K562 (cell line): ENCODE results near the gene UNC119. TPM values are rescaled to one million over a fixed set of nuclear protein-coding genes. Genes with fewer than 3 reads are reported as not detected.

ENCODE experiments used
- ATAC-seq: fragments of 200-7000 bp; cut with Tn5 transposase; 3 replicates; pipeline ENCODE4 v1.9.1; 2020; ENCODE audit warnings: moderate library complexity
- BruUV-seq: library from RNA; stranded (reverse); fragments of 400-500 nt; replicated peaks from 2 replicates; lab custom pipeline; 2021; lab: Mats Ljungman, UMichigan
- CTCF ChIA-PET: fragments of 300-600 bp; formaldehyde crosslinking; extraction: SDS; loops from one replicate; lab custom pipeline; 2021; ENCODE audit warnings: low intra/inter-chr PET ratio; lab: Yijun Ruan, JAX
- POLR2A ChIA-PET: fragments of 300-600, 350-650 bp; sonication (Branson Sonifier 250); formaldehyde crosslinking; extraction: SDS; loops from one replicate; lab custom pipeline; 2021; ENCODE audit warnings: antibody characterized with exemption, inconsistent platforms; lab: Yijun Ruan, JAX
- DNase-seq, 4 experiments: peaks; one replicate each; pipeline versions ENCODE4 v3.0.0 to v3.0.0-alpha.2; 2011 to 2018; ENCODE audit warnings: low spot score in 3 of 4, mixed read lengths in 3 of 4; ENCODE audit errors: extremely low read depth in 1 of 4
- FAIRE-seq: peaks from 2 replicates; lab custom pipeline; 2011; peaks lifted over from hg19 to GRCh38; lab: Jason Lieb, UNC
- H2AFZ ChIP-seq: 2 replicates; pipeline ENCODE4 v1.6.0; 2011; ENCODE audit warnings: low read depth, low read length, control low read depth, inconsistent platforms
- H3K27ac ChIP-seq: fragments of 200-600 bp; 3 replicates; pipeline ENCODE4 v1.8.0; 2011; ENCODE audit warnings: low read depth, mild to moderate bottlenecking, control low read depth, inconsistent platforms, low read length, moderate library complexity, mixed read lengths; ENCODE audit errors: extremely low read depth
- H3K27me3 ChIP-seq, 2 experiments: fragments of 300-600 bp in 1 of 2; 2 replicates in 1 of 2; 3 replicates in 1 of 2; pipeline versions ENCODE4 v1.6.0 to v1.8.0; 2011; ENCODE audit warnings: inconsistent platforms in 2 of 2, low read length in 2 of 2, mild to moderate bottlenecking in 1 of 2, mixed read lengths in 1 of 2, moderate library complexity in 1 of 2; ENCODE audit not compliant: control insufficient read depth in 2 of 2, insufficient read depth in 2 of 2
- H3K36me3 ChIP-seq: fragments of 300-600 bp; 3 replicates; pipeline ENCODE4 v1.8.0; 2011; ENCODE audit warnings: mild to moderate bottlenecking, low read length, inconsistent platforms; ENCODE audit not compliant: control insufficient read depth, insufficient read depth
- H3K4me1 ChIP-seq, 2 experiments: fragments of 200-600 bp in 1 of 2; replicated peaks in 1 of 2; 2 replicates in 1 of 2; 3 replicates in 1 of 2; pipeline versions ENCODE4 v1.5.1 to v1.8.0; 2011; ENCODE audit warnings: inconsistent platforms in 2 of 2, low read length in 2 of 2, mild to moderate bottlenecking in 1 of 2, mixed read lengths in 1 of 2, moderate library complexity in 1 of 2; ENCODE audit not compliant: control insufficient read depth in 2 of 2, insufficient read depth in 2 of 2
- H3K4me2 ChIP-seq: 2 replicates; pipeline ENCODE4 v1.6.1; 2011; ENCODE audit warnings: low read length, control low read depth, inconsistent platforms, mixed read lengths; ENCODE audit not compliant: insufficient read depth
- H3K4me3 ChIP-seq: fragments of 200-600 bp; sonication (generic), shearing (Covaris generic); 2 replicates; pipeline ENCODE4 v1.5.1; 2016; ENCODE audit warnings: control low read depth, inconsistent platforms
- H3K79me2 ChIP-seq: fragments of 200-600 bp; 3 replicates; pipeline ENCODE4 v1.8.0; 2011; ENCODE audit warnings: low read length, inconsistent platforms; ENCODE audit not compliant: control insufficient read depth, insufficient read depth
- H3K9ac ChIP-seq, 2 experiments: 2 replicates each; pipeline versions ENCODE4 v1.6.0 to v1.6.1; 2011; ENCODE audit warnings: low read depth in 2 of 2, low read length in 2 of 2, control low read depth in 1 of 2, inconsistent platforms in 1 of 2, mild to moderate bottlenecking in 1 of 2, mixed read lengths in 1 of 2; ENCODE audit not compliant: insufficient read depth in 1 of 2
- H3K9me1 ChIP-seq: one replicate; pipeline ENCODE4 v1.6.0; 2011; ENCODE audit warnings: inconsistent platforms, mild to moderate bottlenecking, low read length, moderate library complexity; ENCODE audit not compliant: control insufficient read depth, insufficient read depth
- H3K9me3 ChIP-seq: replicated peaks from 2 replicates; pipeline ENCODE4 v1.5.1; 2011; ENCODE audit warnings: low read depth, low read length, inconsistent platforms; ENCODE audit not compliant: control insufficient read depth, insufficient read depth
- H4K20me1 ChIP-seq: replicated peaks from 2 replicates; pipeline ENCODE4 v1.6.1; 2011; ENCODE audit warnings: low read length, inconsistent platforms, mixed read lengths; ENCODE audit not compliant: control insufficient read depth, insufficient read depth
- BCOR ChIP-seq: fragments of 450-650 bp; IDR thresholded peaks from 2 replicates; pipeline ENCODE4 v1.6.1; 2016
- BRD9 ChIP-seq: fragments of 450-650 bp; IDR thresholded peaks from 2 replicates; pipeline ENCODE4 v1.6.1; 2018; ENCODE audit warnings: low read depth; ENCODE audit not compliant: partially characterized antibody
- HDAC3 ChIP-seq: fragments of 450-650 bp; IDR thresholded peaks from 2 replicates; pipeline ENCODE4 v1.6.1; 2018; ENCODE audit warnings: borderline replicate concordance, mild to moderate bottlenecking, moderate library complexity; ENCODE audit not compliant: partially characterized antibody
- LARP7 ChIP-seq: fragments of 450-650 bp; IDR thresholded peaks from 2 replicates; pipeline ENCODE4 v1.6.1; 2016
- PHF21A ChIP-seq: fragments of 450-650 bp; IDR thresholded peaks from 2 replicates; pipeline ENCODE4 v1.6.1; 2017; ENCODE audit warnings: low read depth, borderline replicate concordance
- RAD51 ChIP-seq: fragments of 450-650 bp; IDR thresholded peaks from 2 replicates; pipeline ENCODE4 v1.7.1; 2016; ENCODE audit warnings: low read depth, mild to moderate bottlenecking, borderline replicate concordance
- RBBP5 ChIP-seq: fragments of 200-600 bp; sonication (generic); IDR thresholded peaks from 2 replicates; pipeline ENCODE4 v1.6.1; 2012; ENCODE audit warnings: borderline replicate concordance, mild to moderate bottlenecking, low read length, control low read depth, inconsistent platforms; ENCODE audit not compliant: insufficient read depth, poor library complexity, severe bottlenecking
- RBM25 ChIP-seq: fragments of 200-400 bp; formaldehyde crosslinking; IDR thresholded peaks from 2 replicates; pipeline ENCODE4 v1.6.1; 2018; ENCODE audit warnings: low read length, low read depth, moderate library complexity; ENCODE audit not compliant: severe bottlenecking
- SAP30 ChIP-seq: fragments of 200-600 bp; sonication (generic); IDR thresholded peaks from 2 replicates; pipeline ENCODE4 v1.6.1; 2012; ENCODE audit warnings: borderline replicate concordance, low read depth, mild to moderate bottlenecking, moderate library complexity, low read length, control low read depth, inconsistent platforms; ENCODE audit not compliant: insufficient read depth, poor library complexity, severe bottlenecking
- SLC30A9 ChIP-seq: fragments of 250-450 bp; sonication (Bioruptor Pico); IDR thresholded peaks from 2 replicates; pipeline ENCODE4 v1.8.0; 2022; ENCODE audit warnings: mild to moderate bottlenecking, moderate library complexity
- ZFP36 ChIP-seq: fragments of 150-350 bp; IDR thresholded peaks from 2 replicates; pipeline ENCODE4 v1.6.1; 2018; ENCODE audit warnings: low read length, low read depth; ENCODE audit not compliant: partially characterized antibody
- ZNF3 ChIP-seq: fragments of 250-450 bp; sonication (Bioruptor Pico); IDR thresholded peaks from 2 replicates; pipeline ENCODE4 v1.5.0; 2021; ENCODE audit warnings: mild to moderate bottlenecking, moderate library complexity
- ZNF75A ChIP-seq: fragments of 450-650 bp; formaldehyde crosslinking; IDR thresholded peaks from 2 replicates; pipeline ENCODE4 v1.4.0; 2020; ENCODE audit warnings: mild to moderate bottlenecking
- ZNF79 ChIP-seq: fragments of 250-450 bp; sonication (Bioruptor Pico); IDR thresholded peaks from 2 replicates; pipeline ENCODE4 v1.4.0; 2020; ENCODE audit warnings: low read depth, mild to moderate bottlenecking, moderate library complexity
- WGBS: fragments of 100-300 bp; shearing (Covaris generic); methylation state at CpG from one replicate; pipeline ENCODE4 v1.1.6; 2016; ENCODE audit warnings: low coverage, mixed read lengths; ENCODE audit not compliant: insufficient coverage; ENCODE audit errors: missing lambda C conversion rate; 5-methylcytosine and 5-hydroxymethylcytosine counted together
- in situ Hi-C: fragments of 300-500 bp; cut with MboI; formaldehyde crosslinking; loops from 4 replicates; pipeline ENCODE4 v1.15.0; 2018; ENCODE audit warnings: inconsistent platforms, mixed read lengths
- intact Hi-C: fragments of 100-400 bp; cut with micrococcal nuclease; formaldehyde crosslinking; loops from 2 replicates; pipeline ENCODE4 v1.14.2; 2022
- polyA plus RNA-seq, 8 experiments: library from polyadenylated mRNA; depleted of rRNA in 4 of 8; stranded (reverse) in 5 of 8; unstranded in 3 of 8; fragments of >200 nt; fragmentation: Nextera tagmentation in 2 of 8; fragmentation: Illumina TruSeq in 1 of 8; extraction: Ambion mirVana in 2 of 8; extraction: Trizol in 1 of 8; gene quantifications; 2 replicates each; pipeline versions ENCODE4 v1.2.1 to v1.2.3, GENCODE V29; 2011 to 2014; ENCODE audit warnings: inconsistent platforms in 1 of 8, missing spikeins in 1 of 8
- total RNA-seq, 7 experiments: library from RNA; depleted of rRNA in 6 of 7; stranded (reverse); fragments of >200 nt in 6 of 7; fragmentation: Illumina TruSeq in 2 of 7; extraction: Trizol in 2 of 7; gene quantifications; 2 replicates each; pipeline versions ENCODE4 v1.2.1 to v1.2.3, GENCODE V29; 2011 to 2021; ENCODE audit warnings: low replicate concordance in 1 of 7
- TF ChIP-seq, protein P1 (sequence below): fragments of 450-650 bp; formaldehyde crosslinking; IDR thresholded peaks from 2 replicates; pipeline ENCODE4 v1.4.0; 2022; ENCODE audit warnings: mild to moderate bottlenecking, moderate library complexity
- TF ChIP-seq, protein P2 (sequence below): fragments of 450-650 bp; formaldehyde crosslinking; IDR thresholded peaks from 2 replicates; pipeline ENCODE4 v1.4.0; 2020; ENCODE audit warnings: mild to moderate bottlenecking, moderate library complexity
- TF ChIP-seq, protein P3 (sequence below): sonication (generic); formaldehyde crosslinking; IDR thresholded peaks from 2 replicates; pipeline ENCODE4 v1.8.0; 2022; ENCODE audit warnings: mild to moderate bottlenecking, missing genetic modification reagents, borderline replicate concordance

The UNC119 gene
- total and polyA plus RNA-seq, 9 of the 15 experiments (the other 6 are each of a cell fraction or from before 2014, with no cell fraction given): 0.37 to 47.7 (median 16.3) TPM

DNA sequence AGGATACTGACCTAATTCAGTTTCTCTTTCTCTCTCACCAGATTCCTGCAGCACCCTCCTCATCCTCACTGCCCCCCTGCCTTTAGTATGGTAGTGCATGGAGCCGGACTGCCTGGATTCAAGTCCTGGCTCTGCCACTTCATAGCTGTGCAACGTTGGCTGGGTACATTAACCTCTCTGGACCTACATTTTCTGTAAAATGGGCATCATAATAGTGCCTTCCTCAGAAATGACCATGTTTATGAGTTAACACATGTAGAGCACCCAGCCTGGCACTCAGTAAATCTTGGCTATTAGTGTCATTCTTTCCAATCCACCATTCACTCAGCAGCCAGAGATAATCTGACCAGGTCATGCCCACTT is 7.3 kb downstream of the UNC119 start:
- FAIRE-seq (no peak), DNase-seq (no peak), ATAC-seq (no peak)
- ChIA-PET POLR2A (interaction anchor here (0.6 to 1.1 kb wide), 3 partner anchors 12 to 92 kb away, joined by 3 read pairs; no protein-coding TSS in a partner anchor), CTCF (no interaction called here)
- Histone ChIP-seq H3K4me1 (peaks cover 0 to 5% of the 10 kb centered on the region in 2 experiments; a peak in 2 of 5 replicates), H2AFZ (no peak overlapping the region), H3K9ac (no peak overlapping the region), H3K36me3 (0 out of 3 replicates have a peak, but pooled peaks cover 3% of the 10 kb centered on the region), H3K4me2 (no peak overlapping the region), H3K4me3 (no peak overlapping the region), H3K27me3 (no peaks in the 10 kb centered on the region), H3K27ac (no peak overlapping the region), H3K79me2 (no peaks in the 10 kb centered on the region), H3K9me1 (peaks cover 4% of the 10 kb centered on the region), H4K20me1 (no peaks in the 10 kb centered on the region; the same call in 1 of the 2 replicates), H3K9me3 (no peaks in the 10 kb centered on the region)
- in situ Hi-C loops (no loop called here), intact Hi-C loops (loop anchor here (5.0 kb wide), 1 partner anchor 33 kb away; no protein-coding TSS in a partner anchor)
- TF ChIP-seq, protein P1, sequence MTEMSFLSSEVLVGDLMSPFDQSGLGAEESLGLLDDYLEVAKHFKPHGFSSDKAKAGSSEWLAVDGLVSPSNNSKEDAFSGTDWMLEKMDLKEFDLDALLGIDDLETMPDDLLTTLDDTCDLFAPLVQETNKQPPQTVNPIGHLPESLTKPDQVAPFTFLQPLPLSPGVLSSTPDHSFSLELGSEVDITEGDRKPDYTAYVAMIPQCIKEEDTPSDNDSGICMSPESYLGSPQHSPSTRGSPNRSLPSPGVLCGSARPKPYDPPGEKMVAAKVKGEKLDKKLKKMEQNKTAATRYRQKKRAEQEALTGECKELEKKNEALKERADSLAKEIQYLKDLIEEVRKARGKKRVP (CRISPR knock-in tag): no peak
- TF ChIP-seq ZNF79: no peak
- TF ChIP-seq, protein P2, sequence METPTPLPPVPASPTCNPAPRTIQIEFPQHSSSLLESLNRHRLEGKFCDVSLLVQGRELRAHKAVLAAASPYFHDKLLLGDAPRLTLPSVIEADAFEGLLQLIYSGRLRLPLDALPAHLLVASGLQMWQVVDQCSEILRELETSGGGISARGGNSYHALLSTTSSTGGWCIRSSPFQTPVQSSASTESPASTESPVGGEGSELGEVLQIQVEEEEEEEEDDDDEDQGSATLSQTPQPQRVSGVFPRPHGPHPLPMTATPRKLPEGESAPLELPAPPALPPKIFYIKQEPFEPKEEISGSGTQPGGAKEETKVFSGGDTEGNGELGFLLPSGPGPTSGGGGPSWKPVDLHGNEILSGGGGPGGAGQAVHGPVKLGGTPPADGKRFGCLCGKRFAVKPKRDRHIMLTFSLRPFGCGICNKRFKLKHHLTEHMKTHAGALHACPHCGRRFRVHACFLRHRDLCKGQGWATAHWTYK (CRISPR knock-in tag): no peak
- TF ChIP-seq RBM25: peak; percentile 60
- no peak for TF ChIP-seq PHF21A
- TF ChIP-seq RBBP5: no peak
- TF ChIP-seq SLC30A9 (CRISPR knock-in tag): no peak
- TF ChIP-seq ZNF75A (CRISPR knock-in tag): no peak
- TF ChIP-seq LARP7: no peak
- TF ChIP-seq HDAC3: no peak
- no peak for TF ChIP-seq SAP30
- TF ChIP-seq, protein P3, sequence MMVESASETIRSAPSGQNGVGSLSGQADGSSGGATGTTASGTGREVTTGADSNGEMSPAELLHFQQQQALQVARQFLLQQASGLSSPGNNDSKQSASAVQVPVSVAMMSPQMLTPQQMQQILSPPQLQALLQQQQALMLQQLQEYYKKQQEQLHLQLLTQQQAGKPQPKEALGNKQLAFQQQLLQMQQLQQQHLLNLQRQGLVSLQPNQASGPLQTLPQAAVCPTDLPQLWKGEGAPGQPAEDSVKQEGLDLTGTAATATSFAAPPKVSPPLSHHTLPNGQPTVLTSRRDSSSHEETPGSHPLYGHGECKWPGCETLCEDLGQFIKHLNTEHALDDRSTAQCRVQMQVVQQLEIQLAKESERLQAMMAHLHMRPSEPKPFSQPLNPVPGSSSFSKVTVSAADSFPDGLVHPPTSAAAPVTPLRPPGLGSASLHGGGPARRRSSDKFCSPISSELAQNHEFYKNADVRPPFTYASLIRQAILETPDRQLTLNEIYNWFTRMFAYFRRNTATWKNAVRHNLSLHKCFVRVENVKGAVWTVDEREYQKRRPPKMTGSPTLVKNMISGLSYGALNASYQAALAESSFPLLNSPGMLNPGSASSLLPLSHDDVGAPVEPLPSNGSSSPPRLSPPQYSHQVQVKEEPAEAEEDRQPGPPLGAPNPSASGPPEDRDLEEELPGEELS (CRISPR knock-in tag): no peak
- TF ChIP-seq BRD9: no peak
- TF ChIP-seq BCOR: peak; percentile 77; the same call in 1 of the 2 replicates
- peak; percentile 65 for TF ChIP-seq ZFP36
- TF ChIP-seq ZNF3 (CRISPR knock-in tag): no peak
- TF ChIP-seq RAD51: no peak
- WGBS: 15% methylated on average over 2 of the region's 2 CpGs
- BruUV-seq: no TSS peak
